OCI-LY1 (cell line): ENCODE results near the gene KRTAP6-3.

Experiments used
- H2AFZ ChIP-seq: fragments of 200-600 bp; sonication (generic), shearing (Covaris generic); 2 replicates; pipeline ENCODE4 v1.6.0; 2014; ENCODE audit warnings: antibody characterized with exemption, mild to moderate bottlenecking, low read length
- H3F3A ChIP-seq: fragments of 200-600 bp; sonication (generic), shearing (Covaris generic); 2 replicates; pipeline ENCODE4 v1.6.0; 2014; ENCODE audit warnings: mild to moderate bottlenecking, antibody characterized with exemption, low read length, moderate library complexity; ENCODE audit not compliant: insufficient read depth
- H3K27ac ChIP-seq: fragments of 200-600 bp; sonication (generic); 2 replicates; pipeline ENCODE4 v1.5.1; 2014; ENCODE audit warnings: low read length, mixed run types, mild to moderate bottlenecking, low read depth; ENCODE audit not compliant: poor library complexity, severe bottlenecking
- H3K27me3 ChIP-seq: fragments of 200-600 bp; sonication (generic); 2 replicates; pipeline ENCODE4 v1.6.0; 2014; ENCODE audit warnings: antibody characterized with exemption, mild to moderate bottlenecking, low read length, moderate library complexity; ENCODE audit not compliant: insufficient read depth
- H3K36me3 ChIP-seq: fragments of 200-600 bp; sonication (generic); 2 replicates; pipeline ENCODE4 v1.6.1; 2014; ENCODE audit warnings: mild to moderate bottlenecking, antibody characterized with exemption, low read length, moderate library complexity, mixed read lengths; ENCODE audit not compliant: insufficient read depth
- H3K4me1 ChIP-seq: fragments of 200-600 bp; sonication (generic); 2 replicates; pipeline ENCODE4 v1.5.1; 2014; ENCODE audit warnings: mild to moderate bottlenecking, low read length, moderate library complexity; ENCODE audit not compliant: insufficient read depth, severe bottlenecking
- H3K4me2 ChIP-seq: fragments of 200-600 bp; sonication (generic), shearing (Covaris generic); 2 replicates; pipeline ENCODE4 v1.6.1; 2014; ENCODE audit warnings: low read length
- H3K4me3 ChIP-seq: fragments of 200-600 bp; sonication (generic); 2 replicates; pipeline ENCODE4 v1.5.1; 2014; ENCODE audit warnings: low read length, low read depth, mild to moderate bottlenecking, mixed read lengths; ENCODE audit not compliant: poor library complexity, severe bottlenecking
- H3K79me2 ChIP-seq: fragments of 200-600 bp; shearing (Covaris generic); 2 replicates; pipeline ENCODE4 v1.6.1; 2016; ENCODE audit warnings: mixed run types, low read length, mixed read lengths; ENCODE audit not compliant: insufficient read depth
- H3K9ac ChIP-seq: fragments of 200-600 bp; sonication (generic), shearing (Covaris generic); 2 replicates; pipeline ENCODE4 v1.6.1; 2014; ENCODE audit warnings: mild to moderate bottlenecking, low read length, mixed read lengths
- H3K9me2 ChIP-seq: fragments of 200-600 bp; sonication (generic), shearing (Covaris generic); 2 replicates; pipeline ENCODE4 v1.6.1; 2014; ENCODE audit warnings: low read depth, mild to moderate bottlenecking, low read length, mixed read lengths
- H3K9me3 ChIP-seq: fragments of 200-600 bp; shearing (Covaris generic); 2 replicates; pipeline ENCODE4 v1.6.1; 2014; ENCODE audit warnings: low read length, mixed read lengths
- H4K20me1 ChIP-seq: fragments of 200-600 bp; sonication (generic), shearing (Covaris generic); 2 replicates; pipeline ENCODE4 v1.6.0; 2016; ENCODE audit warnings: mild to moderate bottlenecking, low read length; ENCODE audit not compliant: insufficient read depth
- CTCF ChIP-seq: fragments of 200-600 bp; sonication (generic), shearing (Covaris generic); IDR thresholded peaks from 2 replicates; pipeline ENCODE4 v1.5.1; 2017; ENCODE audit warnings: mild to moderate bottlenecking, antibody characterized with exemption, low read length, moderate library complexity, mixed read lengths
- EZH2 ChIP-seq: fragments of 200-600 bp; sonication (generic), shearing (Covaris generic); IDR thresholded peaks from 2 replicates; pipeline ENCODE4 v1.8.0; 2017; ENCODE audit warnings: borderline replicate concordance, mixed run types, mild to moderate bottlenecking, antibody characterized with exemption, low read length, moderate library complexity, mixed read lengths

Gene KRTAP6-3

GRCh38 chr21:30561264-30561895, 30.9 kb upstream of the KRTAP6-3 start, which contains the start of gene KRTAP19-7:
Gene KRTAP19-7, minus strand, starts transcription at chr21:30561314. Its CDS starts 25 bp downstream, at chr21:30561289.
- Histone ChIP-seq H3K9me2 (no peaks in the 10 kb centered on the region), H3K9ac (no peak within 1 kb of the TSS), H3K27me3 (no peaks in the 10 kb centered on the region), H2AFZ (no peak within 1 kb of the TSS), H3K9me3 (no peaks in the 10 kb centered on the region), H4K20me1 (no peaks in the 10 kb centered on the region), H3K4me1 (no peaks in the 10 kb centered on the region), H3K79me2 (no peaks in the 10 kb centered on the region), H3K36me3 (no peaks in the 10 kb centered on the region), H3K4me2 (no peak within 1 kb of the TSS), H3K4me3 (no peak within 1 kb of the TSS), H3F3A (no peaks in the 10 kb centered on the region), H3K27ac (no peak within 1 kb of the TSS)
- TF ChIP-seq EZH2 (no peak), CTCF (no peak)

- Histone ChIP-seq H3K27ac (no peak overlapping the region), H2AFZ (no peak overlapping the region), H3F3A (no peaks in the 10 kb centered on the region), H3K4me2 (no peak overlapping the region), H3K27me3 (no peaks in the 10 kb centered on the region), H3K4me3 (no peak overlapping the region), H3K9me3 (no peaks in the 10 kb centered on the region), H3K4me1 (no peaks in the 10 kb centered on the region), H3K79me2 (no peaks in the 10 kb centered on the region), H3K36me3 (no peaks in the 10 kb centered on the region), H3K9me2 (no peaks in the 10 kb centered on the region), H3K9ac (no peak overlapping the region), H4K20me1 (no peaks in the 10 kb centered on the region)
- no peak for TF ChIP-seq CTCF
Observed at GRCh38 chr21:30561957-30562356, 30.3 kb upstream of the KRTAP6-3 start.

- H4K20me1 ChIP-seq, result no peaks in the 10 kb centered on the region
- no peaks in the 10 kb centered on the region for H3K27me3 ChIP-seq
- no peaks in the 10 kb centered on the region for H3K9me2 ChIP-seq
- no peaks in the 10 kb centered on the region for H3K36me3 ChIP-seq
- H3K79me2 ChIP-seq, result no peaks in the 10 kb centered on the region
- no peak overlapping the region for H2AFZ ChIP-seq
- H3K9ac ChIP-seq, result no peak overlapping the region
- no peak overlapping the region for H3K27ac ChIP-seq
- no peaks in the 10 kb centered on the region for H3F3A ChIP-seq
- no peak overlapping the region for H3K4me3 ChIP-seq
- TF ChIP-seq CTCF (no peak), EZH2 (no peak)
- no peaks in the 10 kb centered on the region for H3K9me3 ChIP-seq
- no peak overlapping the region for H3K4me2 ChIP-seq
- H3K4me1 ChIP-seq, result no peaks in the 10 kb centered on the region
Observed at GRCh38 chr21:30563072-30563471, 29.2 kb upstream of the KRTAP6-3 start.
